Activated B cell treated with CpG ODN at 0.5 μM for 24 hours (primary cell): ENCODE data around the gene TRABD. TPM values are rescaled to one million over a fixed set of nuclear protein-coding genes. Genes with fewer than 3 reads are reported as not detected.

ENCODE experiments used
- ATAC-seq: fragments of 200-7000 bp; cut with Tn5 transposase; one replicate; pipeline ENCODE4 v1.10.0; 2021; ENCODE audit warnings: low read depth, mild to moderate bottlenecking, moderate library complexity
- CTCF ChIA-PET: fragments of 350-600 bp; sonication (Branson Sonifier 250); formaldehyde crosslinking; loops from one replicate; lab custom pipeline; 2021; ENCODE audit warnings: antibody characterized with exemption; lab: Charles Lee
- POLR2A ChIA-PET: fragments of 350-600 bp; sonication (Branson Sonifier 250); formaldehyde crosslinking; loops from one replicate; lab custom pipeline; 2021; ENCODE audit warnings: antibody characterized with exemption; lab: Charles Lee
- DNase-seq: peaks from one replicate; pipeline ENCODE4 v3.0.0; 2022
- H3K27ac Mint-ChIP-seq: one replicate; pipeline ENCODE4 v1.8.0; 2020; ENCODE audit warnings: mixed read lengths
- H3K27me3 Mint-ChIP-seq: one replicate; pipeline ENCODE4 v1.8.0; 2021; ENCODE audit warnings: mixed read lengths
- H3K36me3 Mint-ChIP-seq: one replicate; pipeline ENCODE4 v1.8.0; 2021; ENCODE audit warnings: low read depth, mixed read lengths
- H3K4me1 Mint-ChIP-seq: one replicate; pipeline ENCODE4 v1.8.0; 2021; ENCODE audit warnings: mixed read lengths
- H3K4me3 Mint-ChIP-seq: one replicate; pipeline ENCODE4 v1.8.0; 2020; ENCODE audit warnings: mild to moderate bottlenecking, mixed read lengths
- H3K9me3 Mint-ChIP-seq: one replicate; pipeline ENCODE4 v1.8.0; 2020; ENCODE audit warnings: mixed read lengths
- CTCF ChIP-seq: fragments of 200-600 bp; IDR thresholded peaks from one replicate; pipeline ENCODE4 v1.8.0; 2022; ENCODE audit warnings: antibody characterized with exemption, mild to moderate bottlenecking
- intact Hi-C: fragments of 100-400 bp; cut with micrococcal nuclease; formaldehyde crosslinking; loops from one replicate; pipeline ENCODE4 v1.15.1; 2024
- total RNA-seq: library from RNA; stranded (reverse); gene quantifications from 2 replicates; pipeline ENCODE4 v1.2.3, GENCODE V29; 2022

The TRABD gene
- total RNA-seq, 1 donor from 2014 or later: 86.4 TPM

- Mint-ChIP-seq H3K4me1 (peaks cover 27% of the 10 kb centered on the region), H3K27me3 (no peaks in the 10 kb centered on the region), H3K36me3 (peaks cover 64% of the 10 kb centered on the region), H3K9me3 (no peaks in the 10 kb centered on the region), H3K4me3 (no peak overlapping the region), H3K27ac (peak overlapping the region; percentile 35)
- DNase-seq (peak; percentile 60), ATAC-seq (peak; percentile 54)
- ChIA-PET CTCF (no interaction called here), POLR2A (interaction anchor here (5.0 kb wide), 1 partner anchor 19 kb away, joined by 55 read pairs; no protein-coding TSS in a partner anchor)
- intact Hi-C loops: loop anchor here (1.0 to 10.0 kb wide), 7 partner anchors 20 to 443 kb away; partner anchors contain the start of genes IL17REL and ZBED4
- no peak for TF ChIP-seq CTCF
Observed at GRCh38 chr22:50209893-50210292, 24.2 kb downstream of the TRABD start.

GRCh38 chr22:50210378-50211139 lies 24.8 kb downstream of the TRABD start:
- no peak for TF ChIP-seq CTCF
- H3K4me3 Mint-ChIP-seq: no peak overlapping the region
- no peaks in the 10 kb centered on the region for H3K9me3 Mint-ChIP-seq
- DNase-seq: no peak
- no peaks in the 10 kb centered on the region for H3K27me3 Mint-ChIP-seq
- no peak overlapping the region for H3K27ac Mint-ChIP-seq
- ChIA-PET POLR2A (interaction anchor here (0.8 to 1.9 kb wide), 2 partner anchors 20 to 62 kb away, joined by 4 to 10 read pairs; no protein-coding TSS in a partner anchor), CTCF (interaction anchor here (2.4 kb wide), 1 partner anchor 61 kb away, joined by 15 read pairs; no protein-coding TSS in a partner anchor)
- H3K36me3 Mint-ChIP-seq: peaks cover 65% of the 10 kb centered on the region
- no peak for ATAC-seq
- intact Hi-C loops: loop anchor here (1.0 kb wide), 1 partner anchor 281 kb away; no protein-coding TSS in a partner anchor
- H3K4me1 Mint-ChIP-seq: peaks cover 24% of the 10 kb centered on the region

- no peak overlapping the region for H3K4me3 Mint-ChIP-seq
- intact Hi-C loops: no loop called here
- ATAC-seq (no peak), DNase-seq (no peak)
- peaks cover 23% of the 10 kb centered on the region for H3K4me1 Mint-ChIP-seq
- H3K36me3 Mint-ChIP-seq: peaks cover 69% of the 10 kb centered on the region
- no peak overlapping the region for H3K27ac Mint-ChIP-seq
- no peaks in the 10 kb centered on the region for H3K9me3 Mint-ChIP-seq
- CTCF ChIA-PET: interaction anchor here (0.9 to 2.4 kb wide), 2 partner anchors 62 to 444 kb away, joined by 4 to 15 read pairs; no protein-coding TSS in a partner anchor
- no peak for TF ChIP-seq CTCF
- H3K27me3 Mint-ChIP-seq: no peaks in the 10 kb centered on the region
- POLR2A ChIA-PET: interaction anchor here (0.8 to 1.9 kb wide), 2 partner anchors 20 to 62 kb away, joined by 4 to 10 read pairs; no protein-coding TSS in a partner anchor
Observed at GRCh38 chr22:50211147-50211546, 25.4 kb downstream of the TRABD start.

- ATAC-seq: no peak
- Mint-ChIP-seq H3K4me3 (no peak overlapping the region), H3K4me1 (peaks cover 4% of the 10 kb centered on the region), H3K36me3 (peaks cover 74% of the 10 kb centered on the region), H3K27ac (no peak overlapping the region), H3K27me3 (no peaks in the 10 kb centered on the region), H3K9me3 (no peaks in the 10 kb centered on the region)
- POLR2A ChIA-PET: interaction anchor here (1.4 kb wide), 1 partner anchor 31 kb away, joined by 3 read pairs; the partner anchor contains the start of gene TUBGCP6
- no peak for DNase-seq
- TF ChIP-seq CTCF: no peak
- CTCF ChIA-PET: no interaction called here
- intact Hi-C loops: no loop called here
Observed at GRCh38 chr22:50213263-50213662, 27.6 kb downstream of the TRABD start.
